Measurements from ENCODE around the gene SYTL5.

The SYTL5 gene

GRCh38 chrX:38142610-38143009, 136.3 kb downstream of the SYTL5 start:
- TF ChIP-seq EZH2 (IDR thresholded peaks at IDR 0.05; ENCODE audit: borderline replicate concordance, low read depth, low read length, severe bottlenecking) (no peak), CTCF (IDR thresholded peaks at IDR 0.05; ENCODE audit: borderline replicate concordance, extremely low read depth, low read length, poor library complexity, severe bottlenecking) (no peak)
- DNase-seq = no peak

GRCh38 chrX:38149016-38149415, 142.7 kb downstream of the SYTL5 start:
- TF ChIP-seq EZH2 (IDR thresholded peaks at IDR 0.05; ENCODE audit: borderline replicate concordance, low read depth, low read length, severe bottlenecking) (no peak), CTCF (IDR thresholded peaks at IDR 0.05; ENCODE audit: borderline replicate concordance, extremely low read depth, low read length, poor library complexity, severe bottlenecking) (no peak)
- no peak for ATAC-seq (ENCODE audit: insufficient read depth, low read depth)
- H2AFZ ChIP-seq (ENCODE audit: low read depth, low read length) = no peak overlapping the region
- H3K36me3 ChIP-seq (ENCODE audit: insufficient read depth, low read length) = no peaks in the 10 kb centered on the region
- no peak overlapping the region for H3K4me3 ChIP-seq (ENCODE audit: low read depth in 1 of 2, low read length in 2 of 2)
- no peak overlapping the region for H3K4me2 ChIP-seq (ENCODE audit: insufficient read depth, low read length)
- H3K27ac ChIP-seq (ENCODE audit: low read length) = no peak overlapping the region
- peaks cover 2% of the 10 kb centered on the region for H3K27me3 ChIP-seq (ENCODE audit: insufficient read depth, low read length, poor library complexity)
- no peaks in the 10 kb centered on the region for H4K20me1 ChIP-seq (ENCODE audit: insufficient read depth, low read length)
- H3K4me1 ChIP-seq (ENCODE audit: insufficient read depth, low read length) = no peaks in the 10 kb centered on the region
- H3K9ac ChIP-seq (ENCODE audit: low read depth, low read length) = no peak overlapping the region
- no peak for DNase-seq
- H3K9me3 ChIP-seq (ENCODE audit: insufficient read depth, low read length, severe bottlenecking) = no peaks in the 10 kb centered on the region
- H3K79me2 ChIP-seq (ENCODE audit: insufficient read depth, low read length) = no peaks in the 10 kb centered on the region

More at GRCh38 chrX:38142610-38143009, 136.3 kb downstream of the SYTL5 start:
- Histone ChIP-seq H4K20me1 (ENCODE audit: insufficient read depth, low read length) (no peaks in the 10 kb centered on the region), H3K9me3 (ENCODE audit: insufficient read depth, low read length, severe bottlenecking) (no peaks in the 10 kb centered on the region), H3K36me3 (ENCODE audit: insufficient read depth, low read length) (no peaks in the 10 kb centered on the region), H3K4me1 (ENCODE audit: insufficient read depth, low read length) (no peaks in the 10 kb centered on the region), H3K27ac (ENCODE audit: low read length) (no peak overlapping the region), H2AFZ (ENCODE audit: low read depth, low read length) (no peak overlapping the region), H3K9ac (ENCODE audit: low read depth, low read length) (no peak overlapping the region), H3K4me2 (ENCODE audit: insufficient read depth, low read length) (no peak overlapping the region), H3K27me3 (ENCODE audit: insufficient read depth, low read length, poor library complexity) (no peaks in the 10 kb centered on the region), H3K79me2 (ENCODE audit: insufficient read depth, low read length) (no peaks in the 10 kb centered on the region), H3K4me3 (ENCODE audit: low read depth in 1 of 2, low read length in 2 of 2) (no peak overlapping the region)
- ATAC-seq (ENCODE audit: insufficient read depth, low read depth) = no peak

- TF ChIP-seq CTCF (IDR thresholded peaks at IDR 0.05; ENCODE audit: borderline replicate concordance, extremely low read depth, low read length, poor library complexity, severe bottlenecking) (no peak), EZH2 (IDR thresholded peaks at IDR 0.05; ENCODE audit: borderline replicate concordance, low read depth, low read length, severe bottlenecking) (no peak)
- no peaks in the 10 kb centered on the region for H3K36me3 ChIP-seq (ENCODE audit: insufficient read depth, low read length)
- H3K27ac ChIP-seq (ENCODE audit: low read length) = no peak overlapping the region
- H3K4me3 ChIP-seq (ENCODE audit: low read depth in 1 of 2, low read length in 2 of 2) = no peak overlapping the region
- no peaks in the 10 kb centered on the region for H4K20me1 ChIP-seq (ENCODE audit: insufficient read depth, low read length)
- H2AFZ ChIP-seq (ENCODE audit: low read depth, low read length) = no peak overlapping the region
- peaks cover 2% of the 10 kb centered on the region for H3K27me3 ChIP-seq (ENCODE audit: insufficient read depth, low read length, poor library complexity)
- H3K9me3 ChIP-seq (ENCODE audit: insufficient read depth, low read length, severe bottlenecking) = no peaks in the 10 kb centered on the region
- H3K79me2 ChIP-seq (ENCODE audit: insufficient read depth, low read length) = no peaks in the 10 kb centered on the region
- ATAC-seq (ENCODE audit: insufficient read depth, low read depth) = no peak
- no peak overlapping the region for H3K4me2 ChIP-seq (ENCODE audit: insufficient read depth, low read length)
- H3K4me1 ChIP-seq (ENCODE audit: insufficient read depth, low read length) = no peaks in the 10 kb centered on the region
- DNase-seq = no peak
- no peak overlapping the region for H3K9ac ChIP-seq (ENCODE audit: low read depth, low read length)
These were observed 144.6 kb downstream of the SYTL5 start for GRCh38 chrX:38150993-38151392.

GRCh38 chrX:38151441-38151840, 145.1 kb downstream of the SYTL5 start:
- TF ChIP-seq EZH2 (IDR thresholded peaks at IDR 0.05; ENCODE audit: borderline replicate concordance, low read depth, low read length, severe bottlenecking) = no peak
- no peak for TF ChIP-seq CTCF (IDR thresholded peaks at IDR 0.05; ENCODE audit: borderline replicate concordance, extremely low read depth, low read length, poor library complexity, severe bottlenecking)
- no peaks in the 10 kb centered on the region for H3K9me3 ChIP-seq (ENCODE audit: insufficient read depth, low read length, severe bottlenecking)
- no peaks in the 10 kb centered on the region for H3K79me2 ChIP-seq (ENCODE audit: insufficient read depth, low read length)
- no peaks in the 10 kb centered on the region for H3K36me3 ChIP-seq (ENCODE audit: insufficient read depth, low read length)
- no peak overlapping the region for H3K9ac ChIP-seq (ENCODE audit: low read depth, low read length)
- DNase-seq = no peak
- ATAC-seq (ENCODE audit: insufficient read depth, low read depth) = no peak
- no peak overlapping the region for H2AFZ ChIP-seq (ENCODE audit: low read depth, low read length)
- H3K4me1 ChIP-seq (ENCODE audit: insufficient read depth, low read length) = no peaks in the 10 kb centered on the region
- no peak overlapping the region for H3K4me3 ChIP-seq (ENCODE audit: low read depth in 1 of 2, low read length in 2 of 2)
- no peak overlapping the region for H3K27ac ChIP-seq (ENCODE audit: low read length)
- no peaks in the 10 kb centered on the region for H4K20me1 ChIP-seq (ENCODE audit: insufficient read depth, low read length)
- H3K27me3 ChIP-seq (ENCODE audit: insufficient read depth, low read length, poor library complexity) = peaks cover 2% of the 10 kb centered on the region
- no peak overlapping the region for H3K4me2 ChIP-seq (ENCODE audit: insufficient read depth, low read length)
